PC-9 (cell line): ENCODE data around the gene RUBCN. TPM values are rescaled to one million over a fixed set of nuclear protein-coding genes. Genes with fewer than 3 reads are reported as not detected.

Experiments
- BruUV-seq: library from RNA; stranded (reverse); fragments of 400-500 nt; replicated peaks from 2 replicates; lab custom pipeline; 2021; lab: Mats Ljungman, UMichigan
- CTCF ChIA-PET: fragments of 300-600 bp; sonication (Branson Sonifier 250); formaldehyde crosslinking; loops from one replicate; lab custom pipeline; 2022; ENCODE audit warnings: antibody characterized with exemption; lab: Charles Lee
- POLR2A ChIA-PET: fragments of 300-600 bp; sonication (Branson Sonifier 250); formaldehyde crosslinking; loops from one replicate; lab custom pipeline; 2022; ENCODE audit warnings: antibody characterized with exemption; ENCODE audit not compliant: unreplicated experiment; lab: Charles Lee
- DNase-seq, 2 experiments: peaks; one replicate each; pipeline versions ENCODE4 v3.0.0 to v3.0.0-alpha.2; 2015 to 2022; ENCODE audit warnings: mixed read lengths in 1 of 2
- H2AFZ ChIP-seq: fragments of 200-600 bp; sonication (generic); 2 replicates; pipeline ENCODE4 v1.8.1; 2017; ENCODE audit warnings: antibody characterized with exemption
- H3F3A ChIP-seq: fragments of 200-600 bp; sonication (generic); 2 replicates; pipeline ENCODE4 v1.8.1; 2017; ENCODE audit warnings: antibody characterized with exemption, mild to moderate bottlenecking, low read depth; ENCODE audit not compliant: insufficient read depth
- H3K27ac ChIP-seq: fragments of 200-600 bp; sonication (generic); 2 replicates; pipeline ENCODE4 v1.6.1; 2016; ENCODE audit warnings: mixed run types
- H3K27me3 ChIP-seq: fragments of 200-600 bp; sonication (generic); 2 replicates; pipeline ENCODE4 v1.6.1; 2016; ENCODE audit warnings: low read depth, mixed run types; ENCODE audit not compliant: insufficient read depth
- H3K36me3 ChIP-seq: fragments of 200-600 bp; sonication (generic); 2 replicates; pipeline ENCODE4 v1.6.1; 2016; ENCODE audit warnings: low read depth, mixed run types
- H3K4me1 ChIP-seq: fragments of 200-600 bp; sonication (generic); replicated peaks from 2 replicates; pipeline ENCODE4 v1.6.1; 2016; ENCODE audit warnings: mixed run types; ENCODE audit not compliant: insufficient read depth
- H3K4me2 ChIP-seq: fragments of 200-600 bp; sonication (generic); 2 replicates; pipeline ENCODE4 v1.6.1; 2017; ENCODE audit warnings: mixed run types
- H3K4me3 ChIP-seq: fragments of 200-600 bp; sonication (generic); 2 replicates; pipeline ENCODE4 v1.6.1; 2016; ENCODE audit warnings: mixed run types
- H3K79me2 ChIP-seq: fragments of 200-600 bp; sonication (generic); 2 replicates; pipeline ENCODE4 v1.6.1; 2017; ENCODE audit warnings: low read depth, mixed run types
- H3K9me2 ChIP-seq: fragments of 200-600 bp; sonication (generic); 2 replicates; pipeline ENCODE4 v1.8.1; 2017; ENCODE audit warnings: mild to moderate bottlenecking; ENCODE audit not compliant: insufficient read depth
- H3K9me3 ChIP-seq: fragments of 200-600 bp; sonication (generic); 2 replicates; pipeline ENCODE4 v1.8.1; 2016; ENCODE audit warnings: low read depth; ENCODE audit not compliant: insufficient read depth
- H4K20me1 ChIP-seq: fragments of 200-600 bp; sonication (generic); 2 replicates; pipeline ENCODE4 v1.8.1; 2017; ENCODE audit not compliant: insufficient read depth
- EZH2 ChIP-seq: fragments of 200-600 bp; sonication (generic); IDR thresholded peaks from 2 replicates; pipeline ENCODE4 v1.8.0; 2017; ENCODE audit warnings: antibody characterized with exemption, low read depth
- intact Hi-C: fragments of 100-400 bp; cut with micrococcal nuclease; formaldehyde crosslinking; loops from one replicate; pipeline ENCODE4 v1.10.0; 2022; ENCODE audit not compliant: unreplicated experiment
- total RNA-seq: library from RNA; stranded (reverse); gene quantifications from 2 replicates; pipeline ENCODE4 v1.2.3, GENCODE V29; 2021
- TF ChIP-seq, protein P1 (sequence below): fragments of 200-600 bp; sonication (generic); conservative IDR thresholded peaks from 2 replicates; pipeline ENCODE4 v1.6.1; 2017; ENCODE audit warnings: mixed run types, antibody characterized with exemption, mild to moderate bottlenecking, moderate library complexity

The RUBCN gene
- total RNA-seq, 1 experiment from 2014 or later: 34.2 TPM

DNA sequence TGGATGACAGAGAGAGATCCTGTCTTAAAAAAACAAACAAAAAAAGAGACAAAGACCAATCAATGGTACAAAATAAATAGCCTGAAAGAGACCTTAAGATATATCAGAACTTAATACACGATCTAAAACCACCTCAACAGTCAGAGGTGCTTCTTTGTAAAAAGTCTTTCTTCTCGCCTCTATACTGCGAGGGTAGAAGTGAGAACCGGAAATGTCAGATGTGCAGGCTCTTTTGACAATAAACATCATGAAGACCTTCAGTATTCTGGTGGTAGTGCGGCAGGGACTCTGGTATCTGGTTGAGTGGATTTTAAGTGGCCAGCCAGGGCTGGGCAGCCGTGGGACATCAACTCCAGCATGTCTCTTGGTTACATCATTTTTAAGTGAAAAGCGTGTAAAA, 30.0 kb downstream of the RUBCN start:
- Histone ChIP-seq H2AFZ (no peak overlapping the region), H4K20me1 (no peaks in the 10 kb centered on the region), H3K27ac (no peak overlapping the region), H3K79me2 (peaks cover 16% of the 10 kb centered on the region; the same call in 1 of the 2 replicates), H3K36me3 (no peaks in the 10 kb centered on the region), H3K4me3 (no peak overlapping the region), H3K9me2 (no peaks in the 10 kb centered on the region), H3K9me3 (no peaks in the 10 kb centered on the region), H3K4me2 (no peak overlapping the region), H3K27me3 (no peaks in the 10 kb centered on the region), H3F3A (peaks cover 14% of the 10 kb centered on the region), H3K4me1 (peaks cover 10% of the 10 kb centered on the region)
- TF ChIP-seq EZH2: no peak
- TF ChIP-seq, protein P1, sequence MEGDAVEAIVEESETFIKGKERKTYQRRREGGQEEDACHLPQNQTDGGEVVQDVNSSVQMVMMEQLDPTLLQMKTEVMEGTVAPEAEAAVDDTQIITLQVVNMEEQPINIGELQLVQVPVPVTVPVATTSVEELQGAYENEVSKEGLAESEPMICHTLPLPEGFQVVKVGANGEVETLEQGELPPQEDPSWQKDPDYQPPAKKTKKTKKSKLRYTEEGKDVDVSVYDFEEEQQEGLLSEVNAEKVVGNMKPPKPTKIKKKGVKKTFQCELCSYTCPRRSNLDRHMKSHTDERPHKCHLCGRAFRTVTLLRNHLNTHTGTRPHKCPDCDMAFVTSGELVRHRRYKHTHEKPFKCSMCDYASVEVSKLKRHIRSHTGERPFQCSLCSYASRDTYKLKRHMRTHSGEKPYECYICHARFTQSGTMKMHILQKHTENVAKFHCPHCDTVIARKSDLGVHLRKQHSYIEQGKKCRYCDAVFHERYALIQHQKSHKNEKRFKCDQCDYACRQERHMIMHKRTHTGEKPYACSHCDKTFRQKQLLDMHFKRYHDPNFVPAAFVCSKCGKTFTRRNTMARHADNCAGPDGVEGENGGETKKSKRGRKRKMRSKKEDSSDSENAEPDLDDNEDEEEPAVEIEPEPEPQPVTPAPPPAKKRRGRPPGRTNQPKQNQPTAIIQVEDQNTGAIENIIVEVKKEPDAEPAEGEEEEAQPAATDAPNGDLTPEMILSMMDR: no peak
- POLR2A ChIA-PET: no interaction called here
- CTCF ChIA-PET: no interaction called here
- intact Hi-C loops: no loop called here
- DNase-seq: no peak
- BruUV-seq: no TSS peak

DNA sequence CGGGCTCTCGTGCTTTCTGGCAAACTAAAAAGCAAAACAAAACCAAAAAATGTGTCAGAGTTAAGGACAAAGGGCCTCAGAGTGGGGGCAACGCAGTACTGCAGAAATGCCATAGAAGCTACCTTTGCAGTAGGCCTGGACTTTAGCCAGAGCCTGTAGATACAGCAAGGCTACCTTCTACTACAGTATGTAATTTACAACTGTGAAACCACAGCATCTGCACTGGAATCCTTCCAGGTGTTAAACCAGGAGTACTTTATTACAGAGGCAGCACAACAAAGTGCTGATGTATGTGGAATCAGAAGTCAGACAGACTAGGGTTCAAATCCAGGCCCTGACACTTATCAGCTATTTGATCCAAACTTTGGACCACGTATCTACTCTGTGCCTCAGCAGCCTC, 34.9 kb downstream of the RUBCN start:
- TF ChIP-seq EZH2: no peak
- TF ChIP-seq, protein P1: no peak
- POLR2A ChIA-PET: no interaction called here
- Histone ChIP-seq H3K27ac (no peak overlapping the region), H3K4me1 (no peaks in the 10 kb centered on the region), H3K79me2 (no peaks in the 10 kb centered on the region), H3K9me3 (no peaks in the 10 kb centered on the region), H3K4me2 (no peak overlapping the region), H3K9me2 (no peaks in the 10 kb centered on the region), H3K4me3 (no peak overlapping the region), H3F3A (no peaks in the 10 kb centered on the region), H4K20me1 (no peaks in the 10 kb centered on the region), H3K36me3 (0 out of 2 replicates have a peak, but pooled peaks cover 4% of the 10 kb centered on the region), H3K27me3 (no peaks in the 10 kb centered on the region), H2AFZ (no peak overlapping the region)
- CTCF ChIA-PET: no interaction called here
- DNase-seq: no peak
- BruUV-seq: no TSS peak
- intact Hi-C loops: no loop called here

DNA sequence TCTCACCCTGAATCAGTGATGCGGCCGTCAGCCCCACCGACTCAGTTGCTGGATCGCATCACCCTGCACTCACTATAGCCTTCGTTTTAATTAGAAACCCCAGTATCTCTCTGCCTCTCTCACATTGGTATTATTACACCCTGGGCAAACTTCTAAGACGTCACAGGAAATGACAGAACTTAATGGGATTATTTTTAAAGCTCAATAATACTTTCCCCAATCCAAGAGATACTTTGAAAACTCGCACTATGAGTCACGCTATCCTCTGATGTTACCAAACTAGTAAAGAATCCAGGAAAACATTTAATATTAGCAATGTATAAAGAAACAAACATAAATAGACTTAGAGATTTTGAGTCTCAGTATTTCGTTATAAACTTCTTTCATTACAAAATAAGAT, 36.6 kb downstream of the RUBCN start:
- H3K4me3 ChIP-seq: no peak overlapping the region
- no peaks in the 10 kb centered on the region for H3K9me2 ChIP-seq
- no peak overlapping the region for H2AFZ ChIP-seq
- H3K4me2 ChIP-seq: no peak overlapping the region
- intact Hi-C loops: no loop called here
- no peak for TF ChIP-seq EZH2
- TF ChIP-seq, protein P1: no peak
- ChIA-PET CTCF (no interaction called here), POLR2A (no interaction called here)
- H3K4me1 ChIP-seq: no peaks in the 10 kb centered on the region
- DNase-seq: no peak
- H3K27ac ChIP-seq: no peak overlapping the region
- no peaks in the 10 kb centered on the region for H3K27me3 ChIP-seq
- no peaks in the 10 kb centered on the region for H4K20me1 ChIP-seq
- BruUV-seq: no TSS peak
- H3K79me2 ChIP-seq: no peaks in the 10 kb centered on the region
- H3F3A ChIP-seq: no peaks in the 10 kb centered on the region
- peaks cover 11% of the 10 kb centered on the region for H3K36me3 ChIP-seq
- no peaks in the 10 kb centered on the region for H3K9me3 ChIP-seq
